GM04503 (cell line): ENCODE measurements around the gene UNC13D.

Source experiments
- DNase-seq: peaks from one replicate; pipeline ENCODE4 v3.0.0-alpha.2; 2012; ENCODE audit warnings: low read depth

Gene UNC13D

DNA sequence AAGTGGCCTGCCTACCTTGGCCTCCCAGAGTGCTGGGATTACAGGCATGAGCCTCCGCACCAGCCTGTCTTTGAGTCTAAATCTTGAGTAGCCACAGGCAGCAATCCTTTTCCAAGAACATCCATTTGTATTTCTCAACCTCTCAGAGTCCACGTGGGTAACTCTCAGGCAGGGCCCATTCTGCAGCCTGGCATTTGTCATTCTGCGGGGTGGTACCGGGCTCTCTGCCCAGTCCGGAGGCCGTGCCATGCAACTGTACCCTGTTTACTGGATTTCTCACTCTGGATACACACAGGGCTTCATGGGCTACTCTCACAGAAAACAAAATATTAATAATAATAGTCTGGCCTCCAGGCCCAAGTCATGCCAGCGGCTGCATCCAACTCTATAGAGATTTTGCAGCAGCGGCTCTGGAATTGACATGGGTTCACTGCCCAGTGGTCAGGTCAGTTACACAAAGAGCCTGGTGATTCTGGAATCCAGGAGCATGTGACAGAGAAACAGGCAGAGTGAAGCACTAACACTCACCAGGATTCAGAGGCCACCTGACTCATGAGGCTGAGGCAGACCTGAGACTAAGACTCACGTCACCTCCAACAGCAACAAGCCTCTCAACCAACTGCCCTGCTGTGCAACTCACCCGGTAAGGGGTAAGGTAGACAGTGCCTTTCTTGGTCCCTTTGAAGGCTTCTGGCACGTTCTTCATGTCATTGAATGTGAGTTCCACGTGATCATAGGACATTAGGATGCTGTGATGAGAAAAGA lies 6.9 kb upstream of the UNC13D start:
- DNase-seq: no peak

DNA sequence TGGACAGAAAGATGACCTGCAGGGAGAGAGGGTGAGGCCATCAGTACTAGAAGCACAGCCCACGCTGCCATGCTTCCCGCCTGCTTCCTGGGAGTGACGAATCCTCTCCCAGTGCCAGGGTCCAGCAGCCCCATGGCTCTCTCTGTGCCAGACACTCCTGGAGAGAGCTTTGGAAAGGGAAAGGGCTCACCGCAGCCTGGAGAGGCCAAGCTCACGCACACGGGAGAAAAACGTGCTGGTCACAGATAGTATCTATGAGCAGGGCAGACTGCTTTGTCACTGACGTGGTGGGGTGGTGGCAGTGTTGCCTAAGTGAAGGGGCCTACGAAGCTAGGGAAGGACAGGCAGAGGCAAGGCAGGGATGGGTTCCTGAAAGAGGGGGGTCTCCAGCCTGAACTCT lies 5.5 kb upstream of the UNC13D start:
- no peak for DNase-seq

DNA sequence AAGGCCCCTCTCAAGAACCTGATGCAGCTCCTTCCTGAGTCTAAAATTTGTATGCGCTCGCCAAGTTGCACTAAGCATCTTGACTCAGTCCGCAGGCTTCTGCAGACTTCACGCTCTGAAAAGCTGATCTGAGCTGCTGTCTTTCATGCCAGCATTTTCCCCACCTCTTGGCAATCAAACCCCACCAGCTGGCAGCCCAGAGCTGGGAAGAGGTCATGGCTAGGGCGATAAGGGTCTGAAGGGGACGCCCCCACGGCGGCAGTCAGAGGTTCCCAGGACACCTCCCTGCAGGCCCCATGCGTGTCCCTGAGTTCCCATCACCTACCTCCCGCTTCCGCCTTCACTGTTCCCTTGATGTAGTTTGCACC lies 5.1 kb upstream of the UNC13D start:
- DNase-seq: no peak

DNA sequence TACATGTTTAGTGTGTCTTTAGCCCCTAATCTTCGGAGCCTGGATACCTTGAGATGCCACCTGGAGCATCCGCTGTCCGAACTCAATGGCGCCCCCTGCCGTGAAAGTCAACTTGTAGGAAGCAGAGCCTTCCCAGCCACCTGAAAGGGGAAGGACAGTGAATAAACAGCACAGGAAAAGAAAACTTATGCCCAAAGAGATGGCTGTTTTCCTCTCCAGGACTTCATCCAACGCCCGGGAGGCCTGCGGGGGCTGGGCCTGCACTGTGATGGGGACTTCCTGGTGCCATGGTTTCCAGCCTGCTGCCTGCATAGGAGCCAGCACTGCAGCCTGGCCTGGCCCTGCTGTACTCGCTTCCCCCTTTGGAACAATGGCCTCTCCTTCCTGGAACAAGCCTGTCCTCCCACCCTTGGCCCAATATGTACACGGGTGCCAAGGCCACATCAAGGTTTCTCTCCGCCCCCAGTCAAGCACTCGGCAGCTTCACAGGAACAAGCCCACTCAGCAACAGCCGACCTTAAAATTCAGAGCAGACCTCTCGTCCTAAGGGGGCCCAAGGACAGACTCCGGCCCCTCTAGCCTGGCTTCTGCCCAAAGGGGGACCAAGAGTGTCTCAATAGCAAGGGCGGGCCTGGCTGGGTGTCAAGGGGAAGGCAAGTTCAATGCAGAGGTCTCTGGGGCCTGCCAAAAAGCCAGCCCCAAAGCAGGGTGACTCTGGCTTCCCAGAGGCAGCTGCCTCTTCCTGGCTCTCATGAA lies 4.5 kb upstream of the UNC13D start:
- DNase-seq: no peak

DNA sequence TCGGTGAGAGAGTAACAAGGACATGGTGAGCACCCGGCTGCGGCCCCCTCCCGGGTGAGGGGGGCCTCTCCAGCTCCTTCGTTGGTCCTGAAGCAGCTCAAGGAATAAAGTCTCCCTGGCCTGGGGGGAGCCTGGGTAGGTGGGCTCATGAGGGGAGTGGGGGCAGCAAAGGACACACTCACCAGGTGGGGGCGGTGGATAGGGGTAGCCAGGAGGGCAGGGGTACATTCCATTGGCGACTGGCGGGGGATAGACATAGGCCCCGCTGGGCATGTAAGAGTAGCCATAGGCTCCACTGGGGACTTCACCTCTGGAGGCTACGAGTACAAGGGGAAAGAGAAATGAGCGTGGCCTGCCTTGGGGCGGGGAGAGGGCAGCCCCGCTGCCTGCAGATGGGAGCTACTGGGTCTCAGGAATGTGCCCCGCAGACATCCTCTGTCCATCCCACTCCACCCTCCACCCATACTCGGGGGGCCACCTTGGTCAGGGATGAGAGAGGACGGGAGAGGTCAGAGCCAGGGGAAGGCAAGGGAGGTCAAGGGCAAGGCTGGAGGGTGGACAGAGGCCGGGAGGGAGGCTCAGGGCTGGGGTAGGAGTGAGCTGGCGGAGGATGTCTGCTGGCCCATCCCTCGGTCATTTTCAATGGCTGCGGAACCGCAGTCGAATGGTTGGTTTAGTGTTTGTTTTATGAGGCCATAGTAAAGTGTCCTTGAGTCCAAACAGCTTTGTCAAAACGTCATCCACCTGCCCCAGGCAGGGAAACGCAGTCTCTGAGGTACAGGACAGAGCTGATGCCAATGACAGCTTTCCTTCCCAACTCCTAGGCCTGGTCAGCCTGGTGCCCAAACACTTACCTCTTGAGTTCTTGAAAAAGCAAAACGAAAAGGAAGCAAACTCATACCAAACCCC lies 3.7 kb upstream of the UNC13D start:
- DNase-seq: no peak

DNA sequence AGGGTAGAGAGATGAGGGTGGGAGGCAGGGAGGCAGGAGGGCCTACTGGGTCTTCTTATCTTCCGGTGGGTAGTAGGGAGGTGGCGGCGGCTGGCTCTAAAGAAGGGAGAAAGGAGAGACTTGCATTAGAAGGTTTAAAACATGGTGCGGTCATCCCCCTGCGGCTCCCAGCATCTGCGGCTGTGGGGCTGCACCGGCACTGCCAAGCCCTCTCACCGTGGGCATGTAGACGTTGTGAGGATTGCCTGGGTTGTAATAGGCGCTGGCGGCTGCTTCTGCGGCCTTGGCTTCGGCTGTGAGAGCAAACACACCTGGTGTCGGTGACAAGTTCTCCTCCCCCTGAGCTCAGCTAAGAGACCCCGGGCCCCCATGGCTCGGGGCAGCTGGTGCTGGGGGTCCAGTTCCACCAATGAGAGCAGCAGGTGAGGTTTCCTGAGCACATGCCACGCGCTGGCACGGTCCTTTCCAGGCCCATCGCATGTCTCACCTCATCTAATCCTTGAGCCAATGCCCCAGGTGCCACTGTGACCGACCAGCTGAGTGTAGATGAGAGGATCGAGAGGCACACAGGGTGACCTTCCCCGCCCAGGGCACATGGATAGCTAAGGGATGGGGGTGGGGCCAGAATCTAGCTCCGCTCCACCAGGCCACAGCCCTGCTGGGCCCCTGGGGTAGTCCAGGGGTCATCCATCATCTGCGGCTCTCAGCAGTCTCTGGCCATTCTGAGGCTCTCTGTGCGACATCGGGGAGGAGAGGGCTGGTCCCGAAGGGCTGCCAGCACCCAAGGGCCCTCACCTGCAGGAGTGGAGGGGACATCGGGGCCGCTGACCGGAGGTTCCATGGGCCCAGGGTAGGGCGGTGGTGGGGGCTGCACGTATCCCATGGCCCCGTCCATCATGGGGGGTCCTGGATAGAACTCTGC lies 2.7 kb upstream of the UNC13D start:
- DNase-seq: no peak

DNA sequence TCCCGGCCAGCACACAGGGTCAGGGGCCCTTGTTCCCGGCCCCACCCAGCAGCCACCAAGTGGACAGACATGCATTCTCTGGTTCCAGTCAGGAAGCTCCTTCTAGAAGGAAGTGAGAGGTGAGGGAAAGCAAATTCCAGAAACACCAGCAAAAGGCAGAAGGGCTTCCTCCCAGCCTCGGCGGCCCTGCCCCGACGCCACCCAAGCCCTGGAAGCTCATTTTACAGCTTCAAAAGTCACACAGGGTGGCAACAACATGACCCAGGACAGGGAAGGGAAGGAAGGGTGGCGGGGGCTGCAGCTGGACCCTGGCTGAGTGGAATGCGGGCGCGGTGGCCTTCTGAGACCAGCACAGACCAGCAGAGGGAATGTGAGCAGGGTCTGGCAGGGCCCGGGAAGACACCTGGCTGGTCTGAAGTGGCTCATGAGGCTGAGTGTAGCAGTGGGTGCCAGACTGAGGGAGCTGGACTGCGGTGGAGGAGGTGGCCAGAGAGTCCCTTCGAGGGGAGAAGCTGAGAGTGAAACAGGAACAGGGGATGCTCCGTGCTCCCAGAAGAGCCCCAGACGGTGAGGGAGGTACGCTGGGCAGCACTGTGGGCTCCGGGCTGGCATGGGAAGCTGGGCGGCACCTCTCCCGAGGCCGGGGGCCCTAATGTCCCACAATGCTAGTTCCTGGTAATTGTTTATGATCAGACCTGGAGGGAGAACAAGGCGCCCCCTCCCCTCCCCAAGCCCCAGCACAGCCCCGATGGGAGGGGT lies 1.9 kb upstream of the UNC13D start:
- no peak for DNase-seq

DNA sequence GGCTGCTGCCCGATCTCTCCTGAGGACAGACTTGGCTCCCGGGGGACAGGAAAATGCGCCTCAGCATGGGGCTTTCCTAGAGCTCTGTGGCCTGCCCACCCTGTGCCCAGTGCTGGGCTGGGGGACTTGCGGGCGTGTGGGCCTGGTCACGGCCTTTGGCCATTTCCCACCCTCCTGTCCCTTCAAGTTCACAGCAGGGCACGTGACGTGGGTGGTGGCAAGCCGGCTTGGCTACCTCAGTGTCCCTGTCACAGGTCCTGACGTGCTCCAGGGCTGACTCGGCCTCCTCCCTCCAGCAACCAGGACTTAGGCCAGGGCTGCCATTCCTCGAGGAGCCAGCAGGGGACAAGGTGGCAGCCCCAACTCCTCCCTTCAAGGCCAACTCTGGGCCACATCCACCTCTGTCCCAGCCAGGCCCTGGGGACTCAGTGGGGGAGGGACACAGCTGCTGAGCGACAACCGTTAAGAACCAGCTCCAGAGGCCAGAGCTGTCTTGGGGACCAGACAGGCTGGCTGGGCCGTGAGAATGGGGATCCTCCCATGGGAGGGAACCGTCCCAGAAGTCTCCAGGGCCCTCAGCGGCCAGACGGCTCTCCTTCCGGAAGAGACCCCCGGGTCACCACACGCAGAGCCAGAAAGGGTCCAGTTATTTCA lies 981 bp upstream of the UNC13D start:
- no peak for DNase-seq

DNA sequence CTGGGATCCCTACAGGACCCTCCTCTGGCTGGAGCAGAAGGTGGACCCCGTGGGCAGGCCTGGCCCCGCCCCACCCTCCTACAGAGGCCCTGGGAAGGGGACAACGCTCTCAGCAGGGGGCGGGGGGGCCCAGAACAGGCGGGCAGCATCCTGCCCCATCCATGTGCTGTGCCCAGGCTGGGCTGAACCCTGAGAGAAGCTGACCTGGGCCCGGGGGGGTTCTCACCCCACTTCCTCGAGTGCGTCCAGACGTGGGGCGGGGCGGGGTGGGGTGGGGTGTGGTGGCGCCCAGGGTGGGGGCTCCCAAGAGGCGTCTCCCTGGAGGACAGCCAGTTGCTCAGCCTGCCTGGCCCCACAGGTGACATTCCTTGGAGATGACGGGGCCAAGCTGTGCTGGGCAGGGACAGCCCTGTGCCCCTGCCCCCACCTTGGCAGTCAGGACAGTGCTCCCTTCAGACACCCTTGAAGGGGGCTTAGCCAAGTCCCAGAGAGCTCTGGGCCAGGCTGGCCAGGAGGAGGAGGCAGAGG lies 390 bp upstream of the UNC13D start:
- no peak for DNase-seq

DNA sequence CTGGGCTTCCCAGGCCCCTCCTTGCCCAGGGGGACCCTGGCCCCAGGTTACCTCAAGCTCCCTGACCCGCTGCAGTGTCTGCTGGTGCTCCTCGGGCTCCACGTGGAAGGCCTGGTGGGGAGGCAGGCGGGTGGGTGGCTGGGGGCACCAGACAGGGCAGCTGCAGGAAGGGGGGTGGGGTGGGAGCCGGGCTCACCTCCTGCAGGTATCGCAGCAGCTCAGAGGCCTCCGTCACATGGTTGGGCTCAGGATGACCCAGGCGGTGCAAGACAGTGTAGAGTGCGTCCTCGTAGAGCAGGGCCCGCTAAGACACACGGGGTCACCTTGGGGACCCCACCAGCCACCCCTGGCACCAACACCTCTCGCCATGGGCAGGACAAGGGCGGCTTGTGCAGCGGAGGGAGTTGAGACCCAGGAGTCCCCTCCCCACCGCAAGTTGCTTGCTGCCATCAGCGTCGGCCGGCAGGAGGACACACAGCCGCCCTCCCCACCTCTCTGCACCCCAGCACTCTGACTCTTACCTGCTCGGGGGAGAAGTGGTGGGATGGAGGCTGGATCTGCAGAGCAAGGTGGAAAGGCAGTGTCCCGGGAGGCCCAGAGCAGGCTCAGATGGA lies 1.1 kb downstream of the UNC13D start:
- no peak for DNase-seq

DNA sequence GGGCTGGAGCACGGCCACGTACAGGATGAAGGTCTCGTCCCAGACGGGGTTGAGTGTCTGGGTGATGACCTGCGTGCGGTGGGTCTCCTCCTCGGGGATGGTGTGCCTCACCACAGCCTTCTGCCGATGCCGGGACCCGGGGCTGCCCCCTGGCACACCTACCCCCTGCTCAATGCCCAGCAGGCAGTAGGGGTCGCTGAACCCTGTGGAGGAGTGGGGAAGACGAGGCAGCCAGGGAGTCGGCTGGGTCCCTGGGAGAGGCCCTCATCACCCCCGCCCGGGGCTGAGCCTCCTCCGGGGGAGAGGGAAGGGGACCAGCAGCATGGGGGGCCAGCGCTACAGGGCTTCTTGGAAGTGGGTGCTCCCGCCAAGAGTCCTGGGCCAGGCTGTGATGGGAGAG lies 1.8 kb downstream of the UNC13D start:
- DNase-seq: no peak

DNA sequence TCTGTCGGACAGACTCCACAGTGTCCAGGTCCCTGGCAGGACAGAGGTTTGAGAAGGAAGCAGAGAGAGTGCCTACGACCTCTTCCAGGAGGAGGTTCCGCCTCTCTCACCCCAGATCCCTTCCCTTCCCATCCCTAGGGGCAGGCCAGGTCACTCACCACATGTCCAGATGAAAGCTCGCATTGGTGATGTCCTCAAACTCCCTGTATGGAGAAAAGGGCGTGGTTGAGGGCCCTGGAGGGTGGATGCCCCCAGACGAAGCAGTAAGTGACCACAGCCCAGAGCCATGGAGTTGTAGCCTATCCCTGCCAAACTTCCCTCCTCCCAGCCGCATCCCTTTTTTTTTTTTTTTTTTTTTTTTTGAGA lies 3.4 kb downstream of the UNC13D start:
- DNase-seq: no peak

DNA sequence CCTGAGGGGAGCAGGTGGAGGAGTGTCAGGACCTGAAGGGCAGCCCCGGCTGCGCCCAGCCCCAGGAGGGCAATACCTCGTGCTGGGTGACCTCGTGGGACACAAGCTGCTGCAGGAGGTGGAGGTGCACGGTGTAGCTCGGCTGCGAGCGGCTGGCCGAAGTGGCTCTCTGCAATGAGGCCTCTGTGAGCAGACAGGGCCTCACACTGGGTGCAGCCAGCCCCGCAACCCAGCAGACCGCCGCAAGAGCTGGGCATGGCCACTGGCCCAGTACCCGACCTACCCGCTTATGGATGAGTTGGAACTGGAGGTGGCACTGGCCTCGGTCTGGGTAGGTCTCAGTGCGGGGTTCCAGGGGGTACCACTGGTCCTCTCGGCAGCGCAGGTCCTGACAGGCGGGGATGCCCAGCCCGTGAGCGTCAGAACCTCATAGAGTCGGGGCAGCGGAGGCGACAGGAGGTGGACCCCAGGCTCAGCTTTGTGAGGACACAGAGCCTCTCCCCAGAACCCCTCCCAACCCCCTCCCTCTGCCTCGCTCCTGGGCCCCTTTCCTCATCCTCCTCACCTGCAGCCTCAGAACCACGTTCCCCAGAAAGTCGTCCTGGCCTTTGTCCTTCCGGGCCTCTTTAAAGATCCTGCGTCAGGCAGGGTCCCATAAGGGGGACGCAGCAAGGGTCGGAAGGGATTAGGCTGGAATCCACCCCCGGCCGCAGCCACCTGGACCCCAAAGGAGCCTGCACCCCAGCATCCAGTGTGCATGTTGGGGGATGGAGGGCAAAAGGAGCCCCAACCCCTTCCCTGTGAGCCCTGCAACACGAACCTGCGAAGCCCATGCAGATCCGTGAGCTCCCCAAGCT lies 4.0 kb downstream of the UNC13D start:
- no peak for DNase-seq

DNA sequence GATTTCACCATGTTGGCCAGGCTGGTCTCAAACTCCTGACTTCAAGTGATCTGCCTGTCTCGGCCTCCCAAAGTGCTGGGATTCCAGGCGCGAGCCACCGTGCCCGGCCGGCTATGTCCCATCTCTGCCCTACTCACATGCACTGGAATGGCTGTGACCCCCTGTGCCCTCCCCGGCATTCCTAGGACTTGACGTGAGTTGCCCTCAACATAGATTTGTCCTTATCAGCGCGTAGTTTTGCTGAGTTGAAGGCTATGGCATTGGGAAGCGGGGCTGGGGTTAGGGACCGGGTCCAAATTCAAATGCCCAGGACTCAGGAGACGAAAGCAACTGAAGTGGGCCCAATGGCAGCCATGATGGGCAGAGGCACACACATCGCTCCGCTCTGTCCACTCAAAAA lies 5.8 kb downstream of the UNC13D start:
- DNase-seq: no peak

DNA sequence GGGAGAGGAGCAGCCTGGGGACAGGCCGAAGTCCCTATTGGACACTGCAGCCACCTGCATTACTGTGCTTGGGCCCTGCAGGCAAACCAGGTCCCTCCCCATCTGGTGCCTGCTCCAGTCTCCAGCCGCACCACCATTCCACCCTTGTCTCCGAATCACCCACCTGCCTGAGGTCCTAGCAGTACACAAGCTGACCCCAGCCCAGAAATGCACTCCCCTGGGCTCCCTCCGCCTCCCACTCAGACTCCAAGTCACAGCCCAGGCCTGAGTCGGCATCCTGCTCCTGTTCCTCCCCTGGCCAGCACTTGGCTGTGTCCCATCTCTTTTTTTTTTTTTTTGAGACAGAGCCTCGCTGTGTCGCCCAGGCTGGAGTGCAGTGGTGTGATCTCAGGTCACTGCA lies 6.3 kb downstream of the UNC13D start:
- DNase-seq: no peak

DNA sequence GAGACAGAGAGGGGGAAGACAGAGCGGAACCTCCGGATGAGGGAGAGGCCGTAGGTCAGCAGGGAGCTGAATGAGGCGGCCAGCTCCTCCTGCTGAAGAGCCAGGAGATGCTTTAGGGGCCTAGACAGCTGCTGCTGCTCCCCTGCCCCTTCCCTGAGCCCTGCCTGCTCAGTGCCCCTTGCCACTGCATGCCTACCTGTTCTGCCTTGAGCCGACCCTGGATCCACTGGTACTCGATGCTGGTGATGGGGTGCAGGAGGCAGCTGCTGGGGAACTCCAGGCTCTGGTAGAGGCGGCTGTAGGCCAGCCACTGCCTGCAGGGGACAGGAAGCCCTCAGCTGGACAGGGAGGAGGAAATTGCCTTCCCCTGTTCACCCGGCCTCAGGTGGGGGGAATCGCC lies 7.6 kb downstream of the UNC13D start:
- DNase-seq: no peak

DNA sequence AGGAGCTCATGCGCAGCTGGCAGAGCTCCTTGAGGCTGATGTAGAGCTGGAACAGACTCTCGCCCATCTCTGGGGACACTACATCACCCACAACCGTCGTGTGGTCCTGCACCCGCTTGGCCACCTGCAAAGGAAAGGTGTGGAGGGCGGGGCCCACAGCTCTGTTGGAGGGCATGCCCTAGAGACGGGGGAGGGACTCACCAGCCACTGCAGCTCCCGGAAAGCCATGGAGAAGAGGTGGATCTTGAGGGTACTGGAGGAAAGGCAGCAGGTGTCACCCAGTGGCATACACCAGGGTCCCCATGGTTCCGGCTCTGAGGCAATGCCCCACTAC lies 8.6 kb downstream of the UNC13D start:
- DNase-seq: no peak

DNA sequence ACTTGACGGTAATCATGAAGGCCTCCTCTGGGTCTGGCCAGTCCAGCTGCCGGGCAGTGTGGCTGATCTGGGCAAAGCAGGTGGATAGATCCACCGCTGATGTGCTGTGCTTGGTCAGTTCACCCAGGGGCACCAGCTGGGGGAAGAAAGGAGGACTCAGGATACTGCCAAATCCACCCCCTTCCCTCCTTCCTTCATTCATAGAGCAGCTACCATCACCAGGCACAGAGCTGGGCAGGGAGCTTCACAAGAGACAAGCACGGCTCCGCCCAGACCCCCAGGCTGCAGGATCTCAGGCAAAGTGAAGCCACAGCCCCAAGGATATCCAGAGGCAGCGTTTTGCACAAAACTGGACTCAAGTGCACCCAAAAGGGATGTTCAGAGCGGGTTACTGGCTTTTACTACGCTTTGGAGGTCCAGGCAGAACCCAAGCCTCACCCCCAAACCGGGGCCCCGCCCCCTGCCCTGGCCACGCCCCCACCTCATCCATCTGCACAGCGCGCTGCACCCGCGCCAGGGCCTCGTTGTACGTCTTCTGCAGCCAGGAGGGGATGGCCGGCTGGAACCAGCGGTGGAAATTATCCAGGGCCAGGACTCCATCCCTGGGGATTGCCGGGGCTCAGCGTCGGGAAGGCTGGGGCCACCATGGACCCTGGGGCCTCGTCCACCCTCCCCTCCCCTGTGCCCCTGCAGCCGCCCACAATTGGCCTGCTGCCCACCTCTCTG lies 9.1 kb downstream of the UNC13D start:
- no peak for DNase-seq
